HG02623 (cell line): ENCODE data around the gene OXCT1.
A peak's percentile ranks its signal among the peaks of the same experiment; 100 is the strongest.
"Not testable (repeated sequence)": the region's sequence is repeated elsewhere in the genome, so short reads cannot be mapped to it uniquely, and the experiment has no call there.

Experiments used
- ATAC-seq: cut with Tn5 transposase; IDR thresholded peaks from one replicate; pipeline ENCODE4 v1.9.1; 2021; ENCODE audit warnings: moderate library complexity; ENCODE audit not compliant: unreplicated experiment

OXCT1 gene

GRCh38 chr5:41831155-41831554 is 39.1 kb downstream of the OXCT1 start:
- ATAC-seq, result peak; percentile 54

- ATAC-seq, result no peak
These were observed 42.4 kb downstream of the OXCT1 start for GRCh38 chr5:41827792-41828191.

DNA sequence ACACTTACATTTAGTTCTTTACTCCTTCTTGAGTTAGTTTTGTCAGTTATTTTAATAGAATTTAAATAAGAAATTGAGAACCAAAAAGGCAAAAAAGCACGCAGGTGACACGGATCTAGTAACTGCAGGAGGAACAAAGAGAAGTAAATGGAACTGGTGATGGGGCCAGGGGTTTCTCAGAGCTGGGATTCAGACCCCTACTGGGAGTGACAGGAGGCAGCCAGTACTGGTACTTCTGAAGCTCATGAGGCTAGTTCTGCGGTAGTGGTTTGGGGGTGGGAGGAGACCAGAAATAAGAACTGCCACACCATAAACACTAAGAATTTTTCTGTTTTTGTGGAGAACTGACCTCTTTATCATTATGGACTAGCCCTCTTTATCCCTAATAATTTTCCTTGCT is 48.2 kb downstream of the OXCT1 start:
- ATAC-seq, result no peak

DNA sequence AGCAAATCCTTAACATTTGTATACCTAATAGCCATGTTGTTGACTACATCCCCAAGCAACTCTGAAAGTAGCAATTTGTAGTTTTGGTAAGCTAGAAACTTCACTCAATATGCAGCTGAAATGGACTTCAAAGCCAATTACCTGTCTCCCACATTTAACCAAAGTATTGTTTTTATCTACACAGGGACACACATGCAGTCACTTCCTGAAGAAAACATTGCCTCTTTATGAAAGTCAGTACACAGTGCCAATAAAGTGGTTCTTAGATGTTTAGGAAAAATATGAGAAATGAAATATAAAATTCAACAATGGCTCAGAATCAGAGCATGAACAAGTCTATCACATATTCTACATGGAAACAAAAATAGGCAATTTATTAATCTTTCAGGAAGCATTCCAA is 49.2 kb downstream of the OXCT1 start:
- ATAC-seq, result no peak

- no peak for ATAC-seq
These were observed 50.1 kb downstream of the OXCT1 start for GRCh38 chr5:41820150-41820549.

- ATAC-seq, result no peak
These were observed 52.5 kb downstream of the OXCT1 start for GRCh38 chr5:41817625-41818301.

- ATAC-seq, result no peak
These were observed 54.5 kb downstream of the OXCT1 start for GRCh38 chr5:41815663-41816229.

GRCh38 chr5:41815261-41815660 is 55.0 kb downstream of the OXCT1 start:
- no peak for ATAC-seq

GRCh38 chr5:41814306-41814705 is 55.9 kb downstream of the OXCT1 start:
- ATAC-seq, result not testable (repeated sequence)

- ATAC-seq, result no peak
These were observed 58.1 kb downstream of the OXCT1 start for GRCh38 chr5:41812156-41812555.

DNA sequence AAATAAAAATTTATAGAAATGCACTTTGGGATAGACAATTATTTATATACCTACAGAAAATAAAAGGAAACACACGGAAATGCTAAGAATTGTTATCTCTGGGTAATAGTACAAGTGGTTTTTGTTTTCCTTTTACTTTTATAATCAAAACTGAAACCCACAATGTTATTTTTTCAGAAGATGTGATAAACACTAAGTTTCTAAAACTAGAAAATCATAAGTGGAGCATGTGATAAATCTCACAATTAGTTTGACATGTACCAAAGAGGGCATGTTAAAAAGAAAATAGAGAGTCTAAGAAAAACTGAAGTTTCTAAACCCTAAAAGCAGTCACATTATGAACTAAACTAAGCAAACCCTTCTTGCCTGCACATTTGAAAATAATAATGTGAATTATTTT is 61.1 kb downstream of the OXCT1 start:
- peak; percentile 54 for ATAC-seq

DNA sequence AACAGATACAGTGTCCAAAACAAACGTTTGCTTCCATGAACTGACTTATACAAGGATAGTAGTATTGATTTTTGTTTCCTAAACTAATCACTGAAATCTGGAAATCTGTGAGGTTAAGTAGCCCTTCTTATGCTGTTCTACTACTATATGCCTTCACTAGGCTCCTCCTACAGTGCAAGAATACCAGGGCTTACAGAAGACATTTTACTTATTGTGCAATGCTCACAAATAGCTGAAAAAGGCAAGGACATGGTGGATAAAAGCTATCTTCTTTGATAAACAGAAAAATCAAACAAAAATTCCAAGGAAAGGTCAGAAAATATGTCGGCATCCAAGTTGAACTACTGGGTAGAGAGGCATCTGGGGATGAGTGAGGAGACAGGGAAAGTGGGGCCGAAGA is 61.9 kb downstream of the OXCT1 start:
- no peak for ATAC-seq

DNA sequence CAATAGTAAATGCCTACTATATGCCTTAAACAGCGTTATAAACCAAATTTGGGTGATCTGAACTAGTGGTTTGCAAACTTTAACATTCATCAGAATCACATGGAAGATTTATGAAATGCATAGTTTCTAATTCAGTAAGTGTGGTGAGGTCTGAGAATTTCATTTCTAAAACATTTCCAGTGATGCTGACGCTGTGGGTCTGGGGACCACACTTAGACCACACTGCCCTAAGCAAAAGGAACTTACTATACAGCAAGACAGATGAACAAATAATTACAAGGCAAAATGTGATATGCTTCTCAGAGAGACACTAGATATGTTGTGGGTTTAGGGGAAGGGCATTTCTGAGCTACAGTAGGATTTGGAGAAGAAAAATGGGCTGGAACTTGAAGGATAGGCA is 72.6 kb downstream of the OXCT1 start:
- ATAC-seq, result no peak

DNA sequence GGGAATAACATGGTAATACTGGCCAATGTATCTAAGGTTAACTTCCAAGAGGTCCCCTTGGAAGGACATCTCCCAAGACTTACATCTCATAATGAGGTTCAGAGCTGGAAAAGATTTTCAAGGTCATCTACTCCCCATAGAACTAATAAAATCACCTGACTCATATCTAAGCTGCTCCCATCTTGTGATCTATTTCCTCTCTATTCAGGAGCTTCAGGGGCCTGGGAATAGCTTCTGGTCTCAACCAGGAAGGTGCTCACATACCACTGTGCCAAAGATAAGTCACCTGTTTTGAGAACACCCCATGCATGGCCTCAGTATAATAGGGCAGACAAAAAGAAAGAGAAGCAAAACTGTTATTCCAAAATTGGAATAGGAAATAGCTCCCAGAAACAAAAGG is 74.2 kb downstream of the OXCT1 start:
- ATAC-seq, result no peak

GRCh38 chr5:41795125-41795524 is 75.1 kb downstream of the OXCT1 start:
- no peak for ATAC-seq

DNA sequence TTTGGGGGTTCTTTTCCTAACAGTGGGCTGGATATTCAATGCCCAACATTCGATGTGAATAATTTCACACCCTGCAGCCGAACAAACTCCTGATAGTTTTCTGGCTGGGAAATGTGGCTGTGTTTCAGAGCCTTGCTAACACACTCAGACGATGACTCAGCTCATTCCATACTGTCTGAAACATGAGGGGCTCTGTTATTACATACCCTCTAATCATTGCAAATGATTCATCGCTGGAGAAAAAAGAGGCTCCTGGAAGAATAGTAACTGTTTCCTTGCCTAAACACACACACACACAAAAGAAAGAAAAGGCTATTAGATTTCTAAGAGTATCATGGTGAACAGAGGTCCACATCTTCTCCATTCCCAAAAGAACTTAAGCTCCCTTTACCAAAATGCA is 75.8 kb downstream of the OXCT1 start:
- no peak for ATAC-seq

GRCh38 chr5:41793141-41793770 is 77.0 kb downstream of the OXCT1 start:
- no peak for ATAC-seq

- ATAC-seq, result no peak
These were observed 80.0 kb downstream of the OXCT1 start for GRCh38 chr5:41790038-41790776.

DNA sequence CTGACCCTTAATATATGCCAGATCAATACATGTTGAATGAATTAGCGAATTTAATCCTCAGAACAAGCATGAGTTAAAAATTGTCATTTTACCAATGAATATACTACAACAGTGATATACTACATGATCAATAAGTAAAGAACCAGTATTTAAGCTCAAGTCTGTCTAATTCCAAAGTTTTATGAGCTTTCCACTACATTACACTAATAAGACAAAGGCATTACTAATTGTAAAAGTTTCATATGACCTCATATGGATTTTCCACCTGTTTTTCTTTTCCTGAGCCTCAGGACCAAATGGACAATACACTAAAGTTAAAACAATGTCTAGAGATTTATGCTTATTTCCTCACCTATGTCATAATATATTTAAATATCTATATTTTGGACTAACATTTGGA is 80.8 kb downstream of the OXCT1 start:
- no peak for ATAC-seq

DNA sequence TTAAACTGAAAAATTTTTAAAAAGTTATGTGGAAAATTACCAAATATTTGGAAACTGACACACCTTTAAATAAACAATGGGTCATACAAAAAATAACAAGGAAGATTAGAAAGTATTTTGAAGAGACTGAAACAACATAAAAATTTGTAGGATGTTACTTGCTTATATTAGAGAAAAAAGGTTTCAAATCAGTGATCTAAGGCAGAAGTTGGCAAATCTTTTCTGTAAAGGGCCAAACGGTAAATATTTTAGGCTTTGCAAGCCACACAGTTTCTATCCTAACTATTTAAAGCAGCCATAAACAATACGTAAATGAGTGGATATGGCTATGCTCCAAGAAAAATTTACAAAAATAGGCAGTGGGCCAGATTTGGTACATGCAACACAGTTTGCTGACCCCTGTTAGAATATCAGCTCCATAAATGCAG is 81.3 kb downstream of the OXCT1 start:
- no peak for ATAC-seq

- no peak for ATAC-seq
These were observed 83.0 kb downstream of the OXCT1 start for GRCh38 chr5:41787265-41787664.

- no peak for ATAC-seq
These were observed 85.2 kb downstream of the OXCT1 start for GRCh38 chr5:41785061-41785460.
